ENCODE measurements around the gene PWP1.

- TF ChIP-seq CUX1 (CRISPR knock-in tag; IDR thresholded peaks at IDR 0.05) (no peak), TEAD2 (tag; IDR thresholded peaks at IDR 0.05) (no peak), SRSF3 (IDR thresholded peaks at IDR 0.05; ENCODE audit: insufficient read depth, low read length) (no peak), KDM1A (IDR thresholded peaks at IDR 0.05) (no peak), CTCF (IDR thresholded peaks at IDR 0.05 in 2 of 3, conservative IDR thresholded peaks at IDR 0.05 in 1 of 3; ENCODE audit: insufficient read depth in 2 of 3, low read depth in 1 of 3, low read length in 3 of 3) (no peak), POLR2A (conservative IDR thresholded peaks at IDR 0.05) (no peak), CHD1 (IDR thresholded peaks at IDR 0.05; ENCODE audit: low read length) (no peak)
- TF ChIP-seq, protein P1, sequence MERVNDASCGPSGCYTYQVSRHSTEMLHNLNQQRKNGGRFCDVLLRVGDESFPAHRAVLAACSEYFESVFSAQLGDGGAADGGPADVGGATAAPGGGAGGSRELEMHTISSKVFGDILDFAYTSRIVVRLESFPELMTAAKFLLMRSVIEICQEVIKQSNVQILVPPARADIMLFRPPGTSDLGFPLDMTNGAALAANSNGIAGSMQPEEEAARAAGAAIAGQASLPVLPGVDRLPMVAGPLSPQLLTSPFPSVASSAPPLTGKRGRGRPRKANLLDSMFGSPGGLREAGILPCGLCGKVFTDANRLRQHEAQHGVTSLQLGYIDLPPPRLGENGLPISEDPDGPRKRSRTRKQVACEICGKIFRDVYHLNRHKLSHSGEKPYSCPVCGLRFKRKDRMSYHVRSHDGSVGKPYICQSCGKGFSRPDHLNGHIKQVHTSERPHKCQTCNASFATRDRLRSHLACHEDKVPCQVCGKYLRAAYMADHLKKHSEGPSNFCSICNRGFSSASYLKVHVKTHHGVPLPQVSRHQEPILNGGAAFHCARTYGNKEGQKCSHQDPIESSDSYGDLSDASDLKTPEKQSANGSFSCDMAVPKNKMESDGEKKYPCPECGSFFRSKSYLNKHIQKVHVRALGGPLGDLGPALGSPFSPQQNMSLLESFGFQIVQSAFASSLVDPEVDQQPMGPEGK (CRISPR knock-in tag; IDR thresholded peaks at IDR 0.05; ENCODE audit: borderline replicate concordance) = no peak
- TF ChIP-seq, protein P2, sequence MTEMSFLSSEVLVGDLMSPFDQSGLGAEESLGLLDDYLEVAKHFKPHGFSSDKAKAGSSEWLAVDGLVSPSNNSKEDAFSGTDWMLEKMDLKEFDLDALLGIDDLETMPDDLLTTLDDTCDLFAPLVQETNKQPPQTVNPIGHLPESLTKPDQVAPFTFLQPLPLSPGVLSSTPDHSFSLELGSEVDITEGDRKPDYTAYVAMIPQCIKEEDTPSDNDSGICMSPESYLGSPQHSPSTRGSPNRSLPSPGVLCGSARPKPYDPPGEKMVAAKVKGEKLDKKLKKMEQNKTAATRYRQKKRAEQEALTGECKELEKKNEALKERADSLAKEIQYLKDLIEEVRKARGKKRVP (CRISPR knock-in tag; IDR thresholded peaks at IDR 0.05) = no peak
Measured at GRCh38 chr12:107669946-107670345, 15.7 kb upstream of the PWP1 start.
